Testis (tissue), 2 donors: ENCODE data around the gene HK3.

Experiments
- CTCF ChIP-seq, 3 experiments: fragments of 450-650 bp in 2 of 3; fragments of 200-600 bp in 1 of 3; sonication (generic) in 1 of 3; IDR thresholded peaks; one replicate each; pipeline ENCODE4 v1.5.1; 2016 to 2019; ENCODE audit warnings: antibody characterized with exemption in 3 of 3, mild to moderate bottlenecking in 2 of 3, moderate library complexity in 1 of 3
- POLR2A ChIP-seq: fragments of 450-650 bp; IDR thresholded peaks from one replicate; pipeline ENCODE4 v1.6.1; 2017; ENCODE audit warnings: antibody characterized with exemption, mild to moderate bottlenecking, moderate library complexity

- TF ChIP-seq POLR2A (no peak), CTCF (IDR thresholded peaks at IDR 0.05) (no peak)
Observed at GRCh38 chr5:176868126-176868525, 31.0 kb downstream of the HK3 start.
